Panc1 (cell line): ENCODE results near the gene CLEC16A. TPM values are rescaled to one million over a fixed set of nuclear protein-coding genes. Genes with fewer than 3 reads are reported as not detected.

Source experiments
- ATAC-seq: fragments of 200-7000 bp; cut with Tn5 transposase; 2 replicates; pipeline ENCODE4 v1.9.1; 2020; ENCODE audit warnings: mild to moderate bottlenecking, moderate library complexity
- BruUV-seq: library from RNA; stranded (reverse); fragments of 400-500 nt; replicated peaks from 2 replicates; lab custom pipeline; 2021; lab: Mats Ljungman, UMichigan
- CTCF ChIA-PET: fragments of 300-600 bp; sonication (Branson Sonifier 250); formaldehyde crosslinking; loops from one replicate; lab custom pipeline; 2022; ENCODE audit warnings: antibody characterized with exemption; lab: Charles Lee
- POLR2A ChIA-PET: fragments of 300-600 bp; sonication (Branson Sonifier 250); formaldehyde crosslinking; loops from one replicate; lab custom pipeline; 2022; ENCODE audit warnings: antibody characterized with exemption; lab: Charles Lee
- DNase-seq: peaks from one replicate; pipeline ENCODE4 v3.0.0-alpha.2; 2010; ENCODE audit warnings: low read depth, low spot score
- H3K27ac ChIP-seq: 2 replicates; pipeline ENCODE4 v1.5.1; 2011; ENCODE audit warnings: mild to moderate bottlenecking, low read length, inconsistent platforms
- H3K27me3 ChIP-seq: fragments of 200-500 bp; sonication (Bioruptor generic); 2 replicates; pipeline ENCODE4 v1.6.0; 2014; ENCODE audit warnings: low read length, inconsistent platforms; ENCODE audit not compliant: control insufficient read depth, insufficient read depth
- H3K36me3 ChIP-seq: fragments of 200-500 bp; sonication (Bioruptor generic); 2 replicates; pipeline ENCODE4 v1.5.1; 2014; ENCODE audit warnings: inconsistent platforms, mild to moderate bottlenecking, low read length, moderate library complexity; ENCODE audit not compliant: control insufficient read depth, insufficient read depth
- H3K4me1 ChIP-seq: 2 replicates; pipeline ENCODE4 v1.5.1; 2011; ENCODE audit warnings: inconsistent platforms, mild to moderate bottlenecking, low read length, moderate library complexity; ENCODE audit not compliant: control insufficient read depth, insufficient read depth
- H3K4me3 ChIP-seq, 2 experiments: 2 replicates each; pipeline ENCODE4 v1.5.1; 2011 to 2012; ENCODE audit warnings: low read depth in 2 of 2, low read length in 2 of 2, mild to moderate bottlenecking in 2 of 2, inconsistent platforms in 1 of 2, moderate library complexity in 1 of 2
- H3K9me3 ChIP-seq: fragments of 200-500 bp; sonication (Bioruptor generic); 2 replicates; pipeline ENCODE4 v1.5.1; 2014; ENCODE audit warnings: low read depth, mild to moderate bottlenecking, inconsistent platforms, low read length, moderate library complexity; ENCODE audit not compliant: control insufficient read depth, insufficient read depth
- POLR2AphosphoS5 ChIP-seq: IDR thresholded peaks from 2 replicates; pipeline ENCODE4 v1.6.1; 2012; ENCODE audit warnings: mild to moderate bottlenecking, low read depth, low read length, moderate library complexity
- SIN3A ChIP-seq: IDR thresholded peaks from 2 replicates; pipeline ENCODE4 v1.6.1; 2012; ENCODE audit warnings: low read depth, mild to moderate bottlenecking, low read length, moderate library complexity, borderline replicate concordance; ENCODE audit not compliant: insufficient read depth
- TCF7L2 ChIP-seq: IDR thresholded peaks from 2 replicates; pipeline ENCODE4 v1.6.1; 2011; ENCODE audit warnings: mild to moderate bottlenecking, low read depth, low read length, inconsistent platforms
- in situ Hi-C: cut with HindIII; loops from 2 replicates; pipeline ENCODE4 v1.10.0; 2016; ENCODE audit warnings: low sequenced_read_pairs, low pct_unique_long_range_greater_than_20kb
- intact Hi-C: fragments of 100-400 bp; cut with micrococcal nuclease; formaldehyde crosslinking; loops from one replicate; pipeline ENCODE4 v1.10.0; 2022; ENCODE audit not compliant: unreplicated experiment
- total RNA-seq: library from RNA; stranded (reverse); gene quantifications from one replicate; pipeline ENCODE4 v1.2.1, GENCODE V29; 2021; ENCODE audit not compliant: unreplicated experiment
- TF ChIP-seq, protein P1 (sequence below), 2 experiments: IDR thresholded peaks; 2 replicates each; pipeline ENCODE4 v1.6.1; 2011 to 2012; ENCODE audit warnings: low read depth in 2 of 2, control low read depth in 1 of 2, low read length in 1 of 2, mild to moderate bottlenecking in 1 of 2, moderate library complexity in 1 of 2; ENCODE audit not compliant: insufficient read depth in 1 of 2
- TF ChIP-seq, protein P2 (sequence below): fragments of 450-650 bp; IDR thresholded peaks from 2 replicates; pipeline ENCODE4 v1.5.1; 2017; ENCODE audit warnings: mild to moderate bottlenecking

CLEC16A gene
- total RNA-seq, 1 experiment from 2014 or later: 21.0 TPM

- Histone ChIP-seq H3K4me1 (no peaks in the 10 kb centered on the region), H3K27ac (no peak overlapping the region), H3K36me3 (no peaks in the 10 kb centered on the region; the same call in 1 of the 2 replicates), H3K9me3 (no peaks in the 10 kb centered on the region), H3K27me3 (no peaks in the 10 kb centered on the region), H3K4me3 (no peak overlapping the region)
- CTCF ChIA-PET: no interaction called here
- in situ Hi-C loops: no loop called here
- no TSS peak for BruUV-seq
- ATAC-seq (no peak), DNase-seq (no peak)
- POLR2A ChIA-PET: interaction anchor here (0.6 kb wide), 1 partner anchor 104 kb away, joined by 5 read pairs; no protein-coding TSS in a partner anchor
- intact Hi-C loops: no loop called here
- TF ChIP-seq, protein P1, sequence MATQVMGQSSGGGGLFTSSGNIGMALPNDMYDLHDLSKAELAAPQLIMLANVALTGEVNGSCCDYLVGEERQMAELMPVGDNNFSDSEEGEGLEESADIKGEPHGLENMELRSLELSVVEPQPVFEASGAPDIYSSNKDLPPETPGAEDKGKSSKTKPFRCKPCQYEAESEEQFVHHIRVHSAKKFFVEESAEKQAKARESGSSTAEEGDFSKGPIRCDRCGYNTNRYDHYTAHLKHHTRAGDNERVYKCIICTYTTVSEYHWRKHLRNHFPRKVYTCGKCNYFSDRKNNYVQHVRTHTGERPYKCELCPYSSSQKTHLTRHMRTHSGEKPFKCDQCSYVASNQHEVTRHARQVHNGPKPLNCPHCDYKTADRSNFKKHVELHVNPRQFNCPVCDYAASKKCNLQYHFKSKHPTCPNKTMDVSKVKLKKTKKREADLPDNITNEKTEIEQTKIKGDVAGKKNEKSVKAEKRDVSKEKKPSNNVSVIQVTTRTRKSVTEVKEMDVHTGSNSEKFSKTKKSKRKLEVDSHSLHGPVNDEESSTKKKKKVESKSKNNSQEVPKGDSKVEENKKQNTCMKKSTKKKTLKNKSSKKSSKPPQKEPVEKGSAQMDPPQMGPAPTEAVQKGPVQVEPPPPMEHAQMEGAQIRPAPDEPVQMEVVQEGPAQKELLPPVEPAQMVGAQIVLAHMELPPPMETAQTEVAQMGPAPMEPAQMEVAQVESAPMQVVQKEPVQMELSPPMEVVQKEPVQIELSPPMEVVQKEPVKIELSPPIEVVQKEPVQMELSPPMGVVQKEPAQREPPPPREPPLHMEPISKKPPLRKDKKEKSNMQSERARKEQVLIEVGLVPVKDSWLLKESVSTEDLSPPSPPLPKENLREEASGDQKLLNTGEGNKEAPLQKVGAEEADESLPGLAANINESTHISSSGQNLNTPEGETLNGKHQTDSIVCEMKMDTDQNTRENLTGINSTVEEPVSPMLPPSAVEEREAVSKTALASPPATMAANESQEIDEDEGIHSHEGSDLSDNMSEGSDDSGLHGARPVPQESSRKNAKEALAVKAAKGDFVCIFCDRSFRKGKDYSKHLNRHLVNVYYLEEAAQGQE (IDR thresholded peaks at IDR 0.05; ENCODE audit: insufficient read depth in 1 of 2, low read depth in 2 of 2, low read length in 1 of 2): no peak
- no peak for TF ChIP-seq SIN3A
Observed at GRCh38 chr16:11042191-11042590, 97.8 kb downstream of the CLEC16A start.

- Histone ChIP-seq H3K27ac (no peak overlapping the region), H3K4me1 (no peaks in the 10 kb centered on the region), H3K9me3 (no peaks in the 10 kb centered on the region), H3K36me3 (no peaks in the 10 kb centered on the region; the same call in 1 of the 2 replicates), H3K4me3 (no peak overlapping the region), H3K27me3 (no peaks in the 10 kb centered on the region)
- intact Hi-C loops (no loop called here), in situ Hi-C loops (no loop called here)
- ChIA-PET POLR2A (no interaction called here), CTCF (no interaction called here)
- DNase-seq: no peak
- TF ChIP-seq TCF7L2 (no peak), SIN3A (no peak), POLR2AphosphoS5 (no peak)
- TF ChIP-seq, protein P1 (IDR thresholded peaks at IDR 0.05; ENCODE audit: insufficient read depth in 1 of 2, low read depth in 2 of 2, low read length in 1 of 2): no peak
- TF ChIP-seq, protein P2, sequence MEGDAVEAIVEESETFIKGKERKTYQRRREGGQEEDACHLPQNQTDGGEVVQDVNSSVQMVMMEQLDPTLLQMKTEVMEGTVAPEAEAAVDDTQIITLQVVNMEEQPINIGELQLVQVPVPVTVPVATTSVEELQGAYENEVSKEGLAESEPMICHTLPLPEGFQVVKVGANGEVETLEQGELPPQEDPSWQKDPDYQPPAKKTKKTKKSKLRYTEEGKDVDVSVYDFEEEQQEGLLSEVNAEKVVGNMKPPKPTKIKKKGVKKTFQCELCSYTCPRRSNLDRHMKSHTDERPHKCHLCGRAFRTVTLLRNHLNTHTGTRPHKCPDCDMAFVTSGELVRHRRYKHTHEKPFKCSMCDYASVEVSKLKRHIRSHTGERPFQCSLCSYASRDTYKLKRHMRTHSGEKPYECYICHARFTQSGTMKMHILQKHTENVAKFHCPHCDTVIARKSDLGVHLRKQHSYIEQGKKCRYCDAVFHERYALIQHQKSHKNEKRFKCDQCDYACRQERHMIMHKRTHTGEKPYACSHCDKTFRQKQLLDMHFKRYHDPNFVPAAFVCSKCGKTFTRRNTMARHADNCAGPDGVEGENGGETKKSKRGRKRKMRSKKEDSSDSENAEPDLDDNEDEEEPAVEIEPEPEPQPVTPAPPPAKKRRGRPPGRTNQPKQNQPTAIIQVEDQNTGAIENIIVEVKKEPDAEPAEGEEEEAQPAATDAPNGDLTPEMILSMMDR: no peak
- ATAC-seq: no peak
- no TSS peak for BruUV-seq
Observed at GRCh38 chr16:11045441-11045840, 101.1 kb downstream of the CLEC16A start.
